H7 (cell line): ENCODE results near the gene LCP1. TPM values are rescaled to one million over a fixed set of nuclear protein-coding genes. Genes with fewer than 3 reads are reported as not detected.

Source experiments
- DNase-seq: peaks from one replicate; pipeline ENCODE4 v3.0.0; 2012
- H3K27me3 ChIP-seq: 2 replicates; pipeline ENCODE4 v1.6.0; 2011; ENCODE audit warnings: mild to moderate bottlenecking, low read length; ENCODE audit not compliant: control insufficient read depth, insufficient read depth
- H3K36me3 ChIP-seq: replicated peaks from 2 replicates; pipeline ENCODE4 v1.5.1; 2011; ENCODE audit warnings: low read length; ENCODE audit not compliant: control insufficient read depth, insufficient read depth
- H3K4me3 ChIP-seq: 2 replicates; pipeline ENCODE4 v1.5.1; 2011; ENCODE audit warnings: low read depth, mild to moderate bottlenecking, control low read depth, low read length, moderate library complexity; ENCODE audit not compliant: insufficient read depth
- total RNA-seq: library from RNA; depleted of rRNA; stranded (reverse); fragments of >200 nt; shearing (Covaris generic); gene quantifications from 2 replicates; pipeline ENCODE4 v1.2.3, GENCODE V29; 2014; rRNA removed

Gene LCP1
- total RNA-seq, 1 experiment from 2014 or later: 0.62 TPM

DNA sequence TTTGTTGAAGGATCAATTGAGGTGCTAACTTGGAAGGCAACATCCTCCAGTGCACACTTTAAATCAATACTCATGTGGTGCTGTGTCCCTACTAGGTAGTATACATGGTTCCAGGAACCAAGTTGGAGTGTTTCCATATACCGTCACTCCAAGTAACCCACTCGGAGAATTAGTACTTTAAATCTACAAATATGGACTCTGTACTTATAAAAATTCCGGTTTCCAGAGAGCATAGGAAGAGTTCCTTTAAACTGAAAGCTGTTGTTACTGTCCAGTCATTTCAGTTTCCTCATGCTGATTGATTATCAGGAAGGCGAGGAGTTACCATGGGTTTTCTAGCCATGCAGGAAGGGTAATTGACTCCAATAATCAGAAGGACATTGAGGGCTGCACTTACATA is 84.3 kb downstream of the LCP1 start:
- DNase-seq: no peak
- no peaks in the 10 kb centered on the region for H3K36me3 ChIP-seq
- no peaks in the 10 kb centered on the region for H3K27me3 ChIP-seq
- H3K4me3 ChIP-seq: no peak overlapping the region

DNA sequence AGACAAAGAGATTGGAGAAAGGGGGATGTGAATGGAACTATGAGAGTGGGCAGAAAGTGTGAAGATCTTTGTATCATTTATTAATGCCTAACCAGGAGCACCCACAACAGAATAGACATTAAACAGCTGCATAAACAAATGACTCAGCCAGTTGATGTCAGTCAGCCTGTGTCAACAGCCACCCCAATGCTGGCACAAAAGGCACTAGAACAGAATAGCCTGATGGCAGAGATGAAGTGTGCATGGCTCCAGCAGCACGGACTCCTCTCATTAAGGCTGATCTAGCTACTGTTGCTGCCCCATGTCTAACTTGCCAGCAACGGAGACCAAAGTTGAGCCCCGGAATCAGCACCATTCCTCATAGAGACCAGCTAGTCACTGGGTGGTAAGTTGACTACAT is 85.0 kb downstream of the LCP1 start:
- Histone ChIP-seq H3K27me3 (no peaks in the 10 kb centered on the region), H3K36me3 (no peaks in the 10 kb centered on the region), H3K4me3 (no peak overlapping the region)
- no peak for DNase-seq

DNA sequence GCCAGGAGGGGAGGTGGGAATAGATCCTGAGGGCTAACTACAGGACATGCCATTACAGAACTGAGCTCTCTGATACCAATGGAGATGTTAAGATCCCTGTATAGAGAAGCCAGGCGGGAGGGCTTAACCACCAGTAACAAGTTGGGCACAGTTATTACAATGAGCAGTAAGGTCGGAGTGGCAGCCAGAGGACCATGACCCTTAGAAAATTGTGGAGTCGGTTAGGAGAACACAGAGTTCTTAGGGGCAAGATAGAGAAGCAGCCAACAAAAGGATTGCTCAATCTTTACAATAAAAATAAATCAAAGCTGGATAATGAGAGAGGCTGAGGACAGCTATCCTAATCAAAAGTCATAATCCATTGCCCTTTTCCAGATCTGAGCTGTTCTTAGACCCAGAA is 87.5 kb downstream of the LCP1 start:
- Histone ChIP-seq H3K4me3 (no peak overlapping the region), H3K36me3 (no peaks in the 10 kb centered on the region), H3K27me3 (no peaks in the 10 kb centered on the region)
- DNase-seq: no peak

DNA sequence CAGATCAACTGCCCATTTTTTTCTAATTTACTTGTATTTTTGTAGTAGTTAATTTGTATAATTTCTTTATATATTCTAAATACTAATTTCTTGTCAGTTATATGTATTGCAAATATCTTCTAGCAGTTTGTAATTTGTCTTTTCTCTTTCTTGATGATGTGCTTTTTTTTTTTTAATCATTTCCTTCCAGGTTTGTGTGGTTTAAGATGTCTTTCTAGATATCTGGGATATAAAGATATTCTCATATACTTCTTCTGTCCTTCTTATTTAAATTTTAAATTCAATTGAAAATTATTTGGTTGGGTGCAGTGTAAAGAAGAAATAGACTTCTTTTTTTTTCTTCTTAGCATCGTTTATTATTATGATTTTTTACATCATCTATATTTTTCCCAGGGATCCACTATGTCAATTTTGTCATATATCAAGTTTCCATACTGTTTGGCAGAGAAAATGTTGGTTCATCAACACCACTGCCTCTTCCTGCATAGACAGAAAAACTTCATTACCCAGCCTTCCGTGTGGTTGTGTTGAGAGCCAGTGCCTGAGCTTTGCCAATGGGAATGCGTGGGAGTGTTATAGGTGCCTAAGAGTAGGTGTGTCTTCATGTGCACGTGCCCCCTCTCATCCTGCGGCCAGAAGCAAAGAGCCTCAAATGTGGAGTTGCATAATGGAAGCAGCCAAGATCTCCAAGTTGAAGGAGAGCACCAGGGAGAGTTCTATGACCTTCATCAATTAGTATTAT is 93.0 kb downstream of the LCP1 start:
- Histone ChIP-seq H3K4me3 (no peak overlapping the region), H3K27me3 (no peaks in the 10 kb centered on the region), H3K36me3 (no peaks in the 10 kb centered on the region)
- no peak for DNase-seq

DNA sequence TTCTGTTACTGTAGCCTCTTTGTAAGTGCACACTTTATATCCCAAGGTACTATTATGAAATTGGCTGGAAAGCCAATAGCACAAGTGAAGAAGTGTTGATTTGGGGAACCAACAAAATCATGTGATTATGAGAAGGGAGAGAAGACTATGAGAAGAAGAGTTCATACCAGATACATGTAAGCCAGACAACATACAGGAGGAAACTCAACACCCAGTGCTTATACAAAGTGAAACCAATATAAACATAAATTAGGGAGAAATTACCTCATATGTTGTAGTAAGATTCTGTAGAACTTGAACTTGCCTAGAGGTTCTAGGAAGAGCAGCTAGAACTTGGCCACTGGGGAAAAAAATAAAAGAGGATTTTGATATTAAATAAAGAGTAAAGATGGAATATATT is 94.5 kb downstream of the LCP1 start:
- H3K36me3 ChIP-seq: no peaks in the 10 kb centered on the region
- no peak for DNase-seq
- H3K27me3 ChIP-seq: no peaks in the 10 kb centered on the region
- no peak overlapping the region for H3K4me3 ChIP-seq

DNA sequence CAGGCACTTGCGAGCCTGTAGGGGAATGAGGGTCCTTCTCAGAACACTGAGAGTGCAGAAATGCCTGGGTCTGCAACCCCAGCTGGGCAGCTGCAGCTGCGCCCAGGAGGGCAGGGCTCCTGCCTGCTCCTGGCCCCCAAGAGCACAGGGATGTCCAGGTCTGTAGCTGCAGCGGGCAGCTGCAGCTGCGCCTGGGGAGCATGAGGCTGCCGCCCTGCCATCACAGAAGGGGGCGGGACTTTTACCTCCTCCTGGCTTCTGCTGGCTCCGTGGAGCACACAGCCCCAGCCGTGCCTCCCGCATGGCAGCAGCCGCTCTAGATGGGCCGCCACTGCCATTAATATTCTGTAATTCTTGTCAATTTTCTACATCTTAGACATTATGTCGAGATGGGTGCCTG is 95.0 kb downstream of the LCP1 start:
- DNase-seq: no peak
- no peaks in the 10 kb centered on the region for H3K27me3 ChIP-seq
- no peak overlapping the region for H3K4me3 ChIP-seq
- no peaks in the 10 kb centered on the region for H3K36me3 ChIP-seq

DNA sequence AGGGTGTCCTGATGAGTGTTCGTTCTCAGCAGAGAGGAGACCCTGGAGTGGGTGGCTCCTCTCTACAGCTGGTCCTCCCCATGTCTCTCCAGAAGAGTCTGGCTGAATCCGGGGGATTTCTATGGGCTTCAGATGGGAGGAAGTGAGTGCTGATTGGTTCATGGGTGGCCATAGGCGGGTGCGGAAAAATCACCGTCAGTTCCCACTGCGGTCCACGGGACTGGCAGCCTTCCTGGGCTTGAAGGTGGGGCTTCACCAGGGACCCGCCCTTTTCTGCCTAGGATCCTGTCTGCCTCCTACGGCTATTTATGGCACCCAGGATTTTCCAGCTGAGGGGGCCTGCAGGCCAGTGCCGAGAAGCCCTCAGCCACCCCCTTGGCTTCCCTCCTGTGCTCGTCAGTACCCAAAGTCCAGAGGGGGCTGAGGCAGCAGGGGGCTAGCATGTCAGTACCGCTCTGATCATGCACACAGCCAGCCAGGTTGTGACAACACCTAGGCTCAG is 95.5 kb downstream of the LCP1 start:
- no peak for DNase-seq
- H3K36me3 ChIP-seq: no peaks in the 10 kb centered on the region
- H3K4me3 ChIP-seq: no peak overlapping the region
- no peaks in the 10 kb centered on the region for H3K27me3 ChIP-seq

DNA sequence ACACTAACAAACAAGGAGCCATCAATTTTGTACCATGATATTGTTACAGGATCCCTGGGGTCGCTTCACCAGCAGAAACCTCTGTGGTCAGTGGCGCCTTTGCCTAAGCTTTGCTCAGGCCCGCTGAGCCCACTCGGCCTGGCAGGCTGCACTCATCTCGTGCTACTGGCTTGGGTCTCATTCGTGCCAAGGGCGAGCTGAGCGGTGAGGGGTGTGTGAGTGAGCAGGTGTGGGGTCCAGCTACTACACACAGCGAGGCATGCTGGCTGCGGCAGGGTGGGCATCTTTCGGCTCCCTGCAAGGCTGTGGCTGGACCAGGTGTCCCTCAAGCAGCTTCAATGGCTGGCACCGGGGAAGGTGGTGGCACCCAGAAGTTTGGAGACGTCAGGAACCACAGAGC is 96.2 kb downstream of the LCP1 start:
- no peak overlapping the region for H3K4me3 ChIP-seq
- H3K27me3 ChIP-seq: no peaks in the 10 kb centered on the region
- DNase-seq: no peak
- H3K36me3 ChIP-seq: no peaks in the 10 kb centered on the region

DNA sequence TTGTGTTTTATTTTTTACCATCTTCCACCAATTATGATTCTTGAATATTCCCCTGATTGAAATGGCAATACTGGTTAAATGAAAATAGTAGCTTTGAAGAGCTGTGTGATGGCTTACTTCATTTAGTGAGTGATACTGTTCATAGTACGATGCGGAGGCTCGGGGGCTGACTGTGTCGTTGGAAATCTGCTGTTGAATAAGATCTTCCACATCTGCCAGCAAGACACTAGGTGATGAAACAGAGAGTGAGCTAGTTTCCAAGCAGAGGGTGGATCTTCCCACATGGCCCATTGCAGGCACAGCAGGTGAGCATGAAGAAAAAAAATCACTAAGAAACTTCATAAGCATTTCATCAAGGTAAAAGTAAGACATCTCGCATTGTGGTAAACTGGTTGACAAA is 99.7 kb downstream of the LCP1 start:
- no peak for DNase-seq
- Histone ChIP-seq H3K36me3 (no peaks in the 10 kb centered on the region), H3K4me3 (no peak overlapping the region), H3K27me3 (no peaks in the 10 kb centered on the region)

DNA sequence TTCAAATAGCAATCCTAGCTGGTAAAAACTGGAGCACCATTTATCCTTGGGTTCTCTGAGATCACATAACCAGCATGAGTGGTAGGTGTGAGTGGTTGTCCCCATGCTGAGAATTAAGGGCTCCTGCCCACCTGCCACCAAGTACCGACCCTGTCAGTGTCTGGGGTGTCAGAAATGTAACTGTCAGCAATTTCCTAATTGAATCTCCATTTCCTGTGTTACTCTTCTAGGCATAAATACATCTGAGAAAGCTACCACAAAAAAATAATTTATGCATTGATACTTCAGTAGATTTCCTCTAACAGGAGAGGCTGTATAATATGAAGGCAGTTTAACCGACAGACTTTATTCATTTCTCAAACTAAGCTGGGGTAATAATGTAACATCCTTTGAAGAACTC is 102.2 kb downstream of the LCP1 start:
- DNase-seq: no peak
- no peaks in the 10 kb centered on the region for H3K36me3 ChIP-seq
- no peak overlapping the region for H3K4me3 ChIP-seq
- H3K27me3 ChIP-seq: no peaks in the 10 kb centered on the region

DNA sequence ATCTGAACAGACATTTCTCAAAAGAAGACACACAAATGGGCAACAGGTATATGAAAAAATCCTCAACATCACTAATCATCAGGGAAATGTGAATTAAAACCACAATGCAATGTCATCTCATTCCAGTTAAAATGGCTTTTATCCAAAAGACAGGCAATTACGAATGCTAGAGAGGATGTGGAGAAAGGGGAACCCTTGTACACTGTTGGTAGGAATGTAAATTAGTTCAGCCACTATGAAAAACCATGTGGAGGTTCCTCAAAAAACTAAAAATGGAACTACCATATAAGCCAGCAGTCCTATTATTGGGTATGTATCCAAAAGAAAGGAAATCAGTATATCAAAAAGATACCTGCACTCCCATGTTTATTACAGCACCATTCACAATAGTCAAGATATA is 104.7 kb downstream of the LCP1 start:
- DNase-seq: no peak

DNA sequence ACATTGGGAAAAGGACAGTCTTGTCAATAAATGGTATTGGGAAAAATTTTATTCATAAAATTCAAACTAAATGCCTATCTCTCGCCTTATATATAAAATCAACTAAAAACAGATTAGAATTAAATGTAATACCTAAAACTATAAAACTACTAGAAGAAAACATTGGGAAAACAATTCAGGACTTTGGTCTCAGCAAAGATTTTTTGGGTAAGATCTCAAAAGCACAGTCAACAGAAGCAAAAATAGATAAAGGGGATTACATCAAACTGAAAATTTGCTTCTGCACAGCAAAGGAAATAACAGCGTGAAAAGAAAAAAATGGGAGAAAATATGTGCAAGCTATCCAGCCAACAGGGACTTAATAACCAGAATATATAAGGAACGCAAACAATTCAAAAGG is 105.2 kb downstream of the LCP1 start:
- Histone ChIP-seq H3K4me3 (no peak overlapping the region), H3K27me3 (no peaks in the 10 kb centered on the region), H3K36me3 (no peaks in the 10 kb centered on the region)
- DNase-seq: no peak

More for the DNA sequence above, 104.7 kb downstream of the LCP1 start:
- Histone ChIP-seq H3K4me3 (no peak overlapping the region), H3K27me3 (no peaks in the 10 kb centered on the region), H3K36me3 (no peaks in the 10 kb centered on the region)

Other genes starting within 250 kb of the LCP1 start
- 8.2 and 9.2 TPM in 2 replicates for gene ZC3H13, start 129.4 kb downstream of the LCP1 start, total RNA-seq
- gene CPB2, start 77.1 kb downstream of the LCP1 start, total RNA-seq: not detected in 2 replicates
- gene LRRC63, start 29.8 kb upstream of the LCP1 start, total RNA-seq: not detected in 2 replicates
- gene RUBCNL, start 205.1 kb upstream of the LCP1 start, total RNA-seq: 3.2 and 5.6 TPM in 2 replicates